Measurements from ENCODE around the gene SP140. TPM values are rescaled to one million over a fixed set of nuclear protein-coding genes. Genes with fewer than 3 reads are reported as not detected.
A peak's percentile ranks its signal among the peaks of the same experiment; 100 is the strongest.
"Not testable (repeated sequence)": the region's sequence is repeated elsewhere in the genome, so short reads cannot be mapped to it uniquely, and the experiment has no call there.

SP140 gene
- total RNA-seq, 2 experiments from 2014 or later, result 51.2 to 55.1 TPM

GRCh38 chr2:230286048-230286447 is 60.5 kb downstream of the SP140 start:
- Mint-ChIP-seq H3K9me3 (peaks cover 2% of the 10 kb centered on the region), H3K27ac (no peak overlapping the region), H3K4me1 (ENCODE audit: low read depth) (peaks cover 31% of the 10 kb centered on the region), H3K4me3 (no peak overlapping the region), H3K27me3 (no peaks in the 10 kb centered on the region), H3K36me3 (ENCODE audit: low read depth) (peaks cover 53% of the 10 kb centered on the region)
- H3K36me3 ChIP-seq (ENCODE audit: insufficient read depth, low read length), result peaks cover 44% of the 10 kb centered on the region
- no peaks in the 10 kb centered on the region for H3K9me3 ChIP-seq (ENCODE audit: control insufficient read depth in 1 of 2, insufficient read depth in 1 of 2, low read length in 2 of 2)
- DNase-seq (no peak), ATAC-seq (ENCODE audit: poor library complexity) (no peak)
- no peak for TF ChIP-seq CTCF (IDR thresholded peaks at IDR 0.05)
- intact Hi-C loops (cut with DNase I, micrococcal nuclease), result no loop called here
- H3K27ac ChIP-seq (ENCODE audit: low read depth in 1 of 2, low read length in 2 of 2), result no peak overlapping the region
- ChIA-PET POLR2A (no interaction called here), CTCF (no interaction called here)
- no peaks in the 10 kb centered on the region for H3K27me3 ChIP-seq (ENCODE audit: control insufficient read depth in 1 of 2, insufficient read depth in 2 of 2, low read length in 2 of 2)
- no peaks in the 10 kb centered on the region for H3K4me1 ChIP-seq (ENCODE audit: insufficient read depth, low read length)
- no peak overlapping the region for H3K4me3 ChIP-seq (ENCODE audit: low read length)

- peaks cover 81% of the 10 kb centered on the region for H3K36me3 Mint-ChIP-seq (ENCODE audit: low read depth)
- DNase-seq, result peak in 4 of 14 experiments; percentile 20 to 48 (median 38)
- H3K27me3 Mint-ChIP-seq; H3K27ac ChIP-seq (ENCODE audit: low read depth in 1 of 2, low read length in 2 of 2); H3K4me3 ChIP-seq (ENCODE audit: low read length); H3K4me3 Mint-ChIP-seq; ATAC-seq (ENCODE audit: poor library complexity); H3K27ac Mint-ChIP-seq; H3K9me3 ChIP-seq (ENCODE audit: control insufficient read depth in 1 of 2, insufficient read depth in 1 of 2, low read length in 2 of 2); CTCF ChIA-PET; intact Hi-C loops (cut with DNase I, micrococcal nuclease); H3K4me1 ChIP-seq (ENCODE audit: insufficient read depth, low read length); H3K27me3 ChIP-seq (ENCODE audit: control insufficient read depth in 1 of 2, insufficient read depth in 2 of 2, low read length in 2 of 2); H3K9me3 Mint-ChIP-seq: not testable (repeated sequence)
- POLR2A ChIA-PET, result interaction anchor here (0.6 kb wide), 1 partner anchor 131 kb away, joined by 3 read pairs; no protein-coding TSS in a partner anchor
- peaks cover 72% of the 10 kb centered on the region for H3K36me3 ChIP-seq (ENCODE audit: insufficient read depth, low read length)
- H3K4me1 Mint-ChIP-seq (ENCODE audit: low read depth), result peaks cover 27% of the 10 kb centered on the region
These were observed 63.8 kb downstream of the SP140 start for GRCh38 chr2:230289311-230289710.

GRCh38 chr2:230295192-230295591 is 69.7 kb downstream of the SP140 start:
- Histone ChIP-seq H3K27ac (ENCODE audit: low read depth in 1 of 2, low read length in 2 of 2) (no peak overlapping the region), H3K4me3 (ENCODE audit: low read length) (no peak overlapping the region), H3K36me3 (ENCODE audit: insufficient read depth, low read length) (peaks cover 95% of the 10 kb centered on the region), H3K27me3 (ENCODE audit: control insufficient read depth in 1 of 2, insufficient read depth in 2 of 2, low read length in 2 of 2) (no peaks in the 10 kb centered on the region), H3K9me3 (ENCODE audit: control insufficient read depth in 1 of 2, insufficient read depth in 1 of 2, low read length in 2 of 2) (peaks cover 0 to 8% of the 10 kb centered on the region in 2 experiments), H3K4me1 (ENCODE audit: insufficient read depth, low read length) (no peaks in the 10 kb centered on the region)
- Mint-ChIP-seq H3K4me1 (ENCODE audit: low read depth) (no peaks in the 10 kb centered on the region), H3K27ac (no peak overlapping the region), H3K9me3 (peaks cover 4% of the 10 kb centered on the region), H3K27me3 (no peaks in the 10 kb centered on the region), H3K4me3 (no peak overlapping the region), H3K36me3 (ENCODE audit: low read depth) (peaks cover 94% of the 10 kb centered on the region)
- ATAC-seq (ENCODE audit: poor library complexity) (no peak), DNase-seq (no peak)
- no peak for TF ChIP-seq CTCF (IDR thresholded peaks at IDR 0.05)
- ChIA-PET CTCF (no interaction called here), POLR2A (interaction anchor here (0.8 kb wide), 1 partner anchor 32 kb away, joined by 3 read pairs; the partner anchor contains the start of gene SP140L)
- intact Hi-C loops (cut with DNase I, micrococcal nuclease), result no loop called here

- CTCF ChIA-PET, result no interaction called here
- DNase-seq (no peak), ATAC-seq (ENCODE audit: poor library complexity) (no peak)
- Mint-ChIP-seq H3K27me3 (no peaks in the 10 kb centered on the region), H3K9me3 (peaks cover 8% of the 10 kb centered on the region), H3K4me1 (ENCODE audit: low read depth) (no peaks in the 10 kb centered on the region), H3K36me3 (ENCODE audit: low read depth) (peaks cover 94% of the 10 kb centered on the region), H3K27ac (no peak overlapping the region), H3K4me3 (no peak overlapping the region)
- Histone ChIP-seq H3K36me3 (ENCODE audit: insufficient read depth, low read length) (peaks cover 82% of the 10 kb centered on the region), H3K4me1 (ENCODE audit: insufficient read depth, low read length) (no peaks in the 10 kb centered on the region), H3K9me3 (ENCODE audit: control insufficient read depth in 1 of 2, insufficient read depth in 1 of 2, low read length in 2 of 2) (peaks cover 0 to 8% of the 10 kb centered on the region in 2 experiments), H3K4me3 (ENCODE audit: low read length) (no peak overlapping the region), H3K27ac (ENCODE audit: low read depth in 1 of 2, low read length in 2 of 2) (no peak overlapping the region), H3K27me3 (ENCODE audit: control insufficient read depth in 1 of 2, insufficient read depth in 2 of 2, low read length in 2 of 2) (no peaks in the 10 kb centered on the region)
- TF ChIP-seq CTCF (IDR thresholded peaks at IDR 0.05), result no peak
- POLR2A ChIA-PET, result no interaction called here
- intact Hi-C loops (cut with DNase I, micrococcal nuclease), result no loop called here
These were observed 71.4 kb downstream of the SP140 start for GRCh38 chr2:230296917-230297316.
